Anterior cingulate cortex (tissue), 58 donors: ENCODE data around the gene LDLRAD4.
"Not testable (repeated sequence)": the region's sequence is repeated elsewhere in the genome, so short reads cannot be mapped to it uniquely, and the experiment has no call there.

Source experiments
- DNase-seq, 58 donors: peaks; one replicate each; lab custom pipeline; 2025; lab: John Stamatoyannopoulos, UW

The LDLRAD4 gene

DNA sequence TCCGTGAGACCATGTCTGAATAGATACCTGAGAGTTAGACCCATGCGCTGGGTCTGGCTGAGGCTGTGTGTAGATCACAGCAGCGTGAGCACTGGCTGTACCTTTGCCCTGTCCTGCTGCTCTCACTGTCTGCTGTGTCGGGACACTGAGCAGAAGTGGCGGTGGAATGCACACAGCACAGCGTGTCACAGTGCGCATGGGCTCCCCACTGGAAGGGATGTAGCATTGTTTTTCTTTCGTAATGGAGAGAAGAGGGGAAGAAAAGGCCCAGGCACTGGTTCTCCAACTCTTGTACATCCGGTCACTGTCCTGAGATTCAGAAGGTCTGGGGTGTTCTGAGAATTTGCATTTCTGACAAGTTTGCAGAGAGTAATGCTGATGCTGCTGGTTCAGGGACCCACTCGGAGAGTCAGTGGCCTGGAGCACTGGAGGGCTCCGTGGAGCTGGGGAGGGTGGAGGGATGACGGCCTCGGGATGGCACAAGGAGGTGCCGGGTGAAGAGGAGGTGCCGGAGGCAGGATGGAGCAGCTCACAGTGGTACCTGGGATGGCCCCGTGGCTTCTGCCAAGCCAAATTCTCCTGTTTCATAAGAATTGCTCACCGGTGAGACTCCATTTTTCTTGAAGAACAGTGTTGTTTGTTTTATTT lies 252.8 kb downstream of the LDLRAD4 start:
- DNase-seq = peak in 3 of 58 donors; percentile 17 to 38 (median 21)

- DNase-seq = peak in 22 of 58 donors; percentile 23 to 77 (median 48)
These were observed 253.5 kb downstream of the LDLRAD4 start for GRCh38 chr18:13471971-13472628.

DNA sequence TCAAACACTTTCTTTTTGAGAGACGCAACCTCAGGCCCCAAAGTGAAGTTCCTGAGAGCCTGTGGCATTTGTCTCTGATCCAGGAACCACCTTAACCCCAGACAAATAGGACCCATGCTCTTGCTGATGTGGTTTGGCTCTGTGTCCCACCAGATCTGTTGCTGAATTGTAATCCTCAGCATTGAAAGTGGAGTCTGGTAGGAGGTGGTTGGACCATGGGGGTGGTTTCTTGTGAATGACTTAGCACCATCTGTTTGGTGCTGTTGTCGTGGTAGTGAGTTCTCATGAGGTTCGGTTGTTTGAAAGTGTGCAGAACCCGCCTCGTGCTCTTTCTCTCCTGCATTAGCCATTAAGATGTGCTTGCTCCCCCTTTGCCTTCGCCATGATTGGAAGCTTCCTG lies 255.2 kb downstream of the LDLRAD4 start:
- peak in 4 of 58 donors; percentile 17 to 41 (median 23) for DNase-seq

GRCh38 chr18:13474336-13474735 lies 255.8 kb downstream of the LDLRAD4 start:
- no peak for DNase-seq

DNA sequence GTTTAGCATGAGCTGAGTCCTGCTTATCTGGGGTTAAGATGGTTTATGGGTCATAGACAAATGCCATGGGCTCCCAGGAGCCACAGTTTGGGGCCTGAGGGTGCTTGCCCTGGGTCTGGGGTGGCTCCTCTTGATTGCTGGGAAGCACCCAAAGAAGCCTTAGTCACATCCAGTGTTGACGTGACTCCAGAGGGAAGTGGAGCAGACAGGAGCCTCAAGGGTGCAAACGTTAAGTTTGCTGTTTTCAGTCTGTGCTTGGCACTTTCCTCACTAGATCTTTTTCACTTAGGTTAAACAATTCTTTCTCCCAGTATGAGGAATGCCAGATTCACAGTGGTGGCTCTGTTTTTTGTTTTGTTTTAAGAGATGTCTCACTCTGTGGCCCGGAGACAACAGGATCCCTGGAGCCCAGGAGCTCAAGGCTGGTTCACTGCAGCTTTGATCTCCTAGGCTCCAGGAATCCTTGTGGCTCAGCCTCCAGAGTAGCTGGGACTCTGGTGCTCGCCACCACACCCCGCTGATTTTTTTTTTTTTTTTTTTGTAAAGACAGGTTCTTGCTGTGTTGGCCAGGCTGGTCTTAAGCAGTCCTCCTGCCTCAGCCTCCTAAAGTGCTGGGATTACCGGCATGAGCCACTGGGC lies 256.5 kb downstream of the LDLRAD4 start:
- DNase-seq = no peak

GRCh38 chr18:13476312-13476711 lies 257.8 kb downstream of the LDLRAD4 start:
- DNase-seq = not testable (repeated sequence)

DNA sequence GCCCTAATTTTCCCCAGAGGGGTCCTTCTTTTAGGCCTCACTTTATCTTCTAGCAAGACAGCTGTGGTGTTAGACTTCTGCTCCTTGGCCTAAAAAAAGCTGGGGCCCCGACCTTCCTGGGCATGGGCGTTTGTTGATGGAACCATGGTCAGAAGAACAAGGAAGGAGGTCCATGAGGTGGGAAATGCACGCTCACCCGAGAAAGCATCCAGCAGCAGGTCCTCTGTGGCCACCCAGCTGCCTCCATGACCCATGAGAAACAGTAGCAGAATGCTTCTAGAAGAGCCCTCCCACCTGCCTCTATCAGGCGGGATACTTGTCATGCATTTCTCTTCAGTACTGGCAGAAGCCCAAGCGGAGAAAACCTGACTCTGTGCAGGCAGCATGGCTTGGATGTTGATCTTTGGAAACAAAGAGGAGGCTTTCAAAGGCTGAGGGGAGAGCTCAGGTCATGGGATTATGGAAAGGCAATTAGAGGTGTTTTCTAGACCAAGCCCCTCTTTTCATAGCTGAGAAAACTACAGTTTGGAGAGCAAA lies 258.7 kb downstream of the LDLRAD4 start:
- no peak for DNase-seq

GRCh38 chr18:13480571-13481255 lies 262.2 kb downstream of the LDLRAD4 start:
- DNase-seq = no peak

DNA sequence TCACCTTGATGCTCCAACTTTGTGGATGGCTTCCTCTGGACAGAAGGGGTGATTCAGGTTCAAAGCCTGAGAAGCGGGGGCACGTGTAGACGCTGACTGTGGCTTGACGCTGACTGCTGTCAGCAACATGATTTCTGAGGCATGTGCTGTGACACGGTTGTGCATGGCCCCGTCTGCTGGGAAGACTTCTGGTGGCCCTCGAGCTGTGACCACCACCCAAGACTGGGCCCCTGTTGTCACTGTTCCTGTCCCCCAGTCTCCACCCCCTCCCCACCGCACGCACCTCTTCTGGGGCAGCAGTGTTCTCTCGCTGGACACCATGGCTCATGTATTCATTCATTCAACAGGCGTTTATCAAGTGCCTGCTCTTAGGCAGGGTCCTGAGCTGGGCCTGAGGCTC lies 262.8 kb downstream of the LDLRAD4 start:
- no peak for DNase-seq

GRCh38 chr18:13481820-13482617 lies 263.5 kb downstream of the LDLRAD4 start:
- no peak for DNase-seq

GRCh38 chr18:13482618-13482945 lies 264.0 kb downstream of the LDLRAD4 start:
- no peak for DNase-seq

GRCh38 chr18:13483316-13484270 lies 265.0 kb downstream of the LDLRAD4 start:
- DNase-seq = no peak

DNA sequence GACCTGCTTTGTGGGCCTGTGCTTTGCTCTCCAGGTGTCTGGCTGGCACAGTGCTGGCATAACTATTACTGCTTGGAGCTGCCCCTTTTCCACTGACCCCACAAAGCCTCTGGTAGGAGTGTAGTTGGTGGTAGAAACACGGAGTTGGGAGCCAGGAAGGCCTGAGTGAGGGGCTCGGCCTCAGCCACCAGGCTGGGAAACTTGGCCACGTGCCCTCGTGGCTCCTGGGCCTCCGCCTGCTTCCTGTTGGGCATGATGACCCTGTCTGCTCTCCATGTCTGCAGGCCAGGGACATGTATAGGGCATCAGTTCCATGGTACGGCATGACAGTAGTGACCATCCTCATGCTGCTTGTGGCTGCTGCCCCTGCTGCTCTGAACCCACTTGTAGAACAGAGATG lies 266.6 kb downstream of the LDLRAD4 start:
- DNase-seq = no peak

GRCh38 chr18:13485604-13486003 lies 267.0 kb downstream of the LDLRAD4 start:
- DNase-seq = no peak

DNA sequence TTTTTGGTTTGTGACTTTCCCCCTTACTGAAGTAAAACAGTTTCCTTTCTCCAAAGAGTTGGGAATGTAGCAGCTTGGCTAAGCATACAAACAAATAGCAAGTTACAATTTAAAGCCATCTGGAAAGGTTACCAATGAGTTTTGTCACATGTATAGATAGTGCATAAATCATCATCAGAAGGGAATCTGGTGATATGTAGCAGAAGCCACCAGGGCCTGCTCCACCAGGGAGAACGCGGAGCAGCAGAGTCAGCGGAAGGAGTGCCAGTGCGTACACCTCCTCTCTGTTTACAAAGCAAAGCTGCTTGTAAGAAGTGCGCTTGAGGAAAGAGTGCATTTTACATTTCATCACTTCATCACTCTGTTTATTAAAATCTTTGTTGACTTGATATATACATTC lies 267.7 kb downstream of the LDLRAD4 start:
- no peak for DNase-seq

DNA sequence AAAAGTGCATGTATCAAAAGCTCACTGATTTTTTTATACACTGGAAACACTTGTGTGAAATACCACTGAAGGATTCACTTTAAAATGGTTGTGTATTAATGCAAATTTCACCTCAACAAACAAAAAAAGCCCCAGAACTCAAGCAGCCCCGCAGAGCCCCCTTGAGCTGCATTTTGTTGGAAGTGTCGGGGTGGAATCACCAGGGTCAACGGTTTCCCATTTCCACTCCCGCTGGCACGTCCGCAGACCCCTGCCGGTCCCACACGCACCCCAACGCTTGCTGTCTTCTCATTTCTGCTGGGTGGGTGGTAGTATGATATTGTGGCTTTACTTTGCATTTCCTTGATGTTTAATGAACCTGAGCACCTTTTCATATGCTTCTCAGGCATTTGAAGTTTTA lies 268.1 kb downstream of the LDLRAD4 start:
- DNase-seq = no peak

DNA sequence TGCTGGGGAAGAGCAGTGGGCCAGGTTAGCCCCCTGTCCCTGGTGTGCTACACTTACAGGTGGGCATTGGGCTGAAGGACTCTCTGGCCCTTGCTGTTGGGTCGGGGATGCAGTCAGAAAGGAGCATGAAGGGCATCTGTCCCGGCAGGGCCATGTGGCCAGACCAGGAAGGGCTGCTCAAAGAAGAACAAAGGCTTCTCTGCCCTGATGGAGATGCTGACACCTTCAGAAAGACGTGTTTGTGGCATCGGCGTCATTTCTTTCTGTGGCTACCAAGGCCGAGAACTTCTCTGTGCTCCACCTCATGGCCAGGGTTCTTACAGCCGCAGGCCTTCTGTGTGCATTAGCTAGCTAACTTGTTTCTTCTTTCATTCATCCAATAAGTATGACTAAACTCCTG lies 268.7 kb downstream of the LDLRAD4 start:
- DNase-seq = no peak

DNA sequence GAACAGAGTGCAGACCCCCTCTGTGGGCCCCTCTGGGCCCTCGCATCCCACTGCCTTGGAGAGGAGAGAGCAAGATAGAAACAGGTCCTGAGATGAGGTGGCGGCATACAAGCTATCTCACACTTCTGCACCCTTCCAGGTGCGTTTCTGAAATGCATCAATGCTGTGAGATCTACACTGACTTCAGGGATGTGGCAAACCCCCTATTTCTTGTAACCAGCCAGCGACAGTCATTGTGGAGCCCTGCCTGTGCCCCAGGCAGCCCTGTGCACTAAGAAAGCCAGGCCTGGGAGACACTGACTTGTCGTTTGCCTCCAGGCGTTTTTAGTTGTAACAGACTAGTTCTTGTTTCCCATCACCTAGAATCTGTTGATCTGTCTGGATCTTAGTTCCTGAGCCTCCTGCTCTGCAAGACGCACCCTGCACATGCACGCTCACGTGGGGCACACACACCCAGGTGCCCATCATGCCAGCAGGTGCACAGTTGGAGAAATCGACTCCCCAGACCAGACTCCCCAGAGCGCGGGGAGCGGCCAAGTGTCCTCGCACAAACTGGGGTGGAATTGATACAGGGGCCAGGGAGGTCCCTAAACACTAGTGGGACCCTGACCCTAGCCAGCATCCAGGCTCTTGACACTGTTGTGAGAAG lies 269.8 kb downstream of the LDLRAD4 start:
- DNase-seq = no peak

DNA sequence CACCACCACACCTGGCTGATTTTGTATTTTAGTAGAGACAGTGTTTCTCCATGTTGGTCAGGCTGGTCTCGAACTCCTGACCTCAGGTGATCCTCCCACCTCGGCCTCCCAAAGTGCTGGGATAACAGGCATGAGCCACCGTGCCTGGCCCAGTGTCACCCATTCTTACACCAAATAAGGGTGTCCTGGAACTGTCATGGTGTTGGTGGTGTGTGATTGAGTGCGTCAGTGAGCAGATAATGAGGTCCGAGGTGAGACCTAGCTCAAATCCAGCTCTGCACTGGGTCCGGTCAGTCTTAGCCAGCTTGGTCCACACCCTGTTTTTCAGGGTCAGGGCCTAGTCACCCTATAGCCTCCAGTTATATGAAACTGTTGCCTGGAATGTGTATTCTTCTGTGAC lies 270.7 kb downstream of the LDLRAD4 start:
- DNase-seq = not testable (repeated sequence)
